H1 (cell line): ENCODE data around the gene ZFAND6. TPM values are rescaled to one million over a fixed set of nuclear protein-coding genes. Genes with fewer than 3 reads are reported as not detected.

Source experiments
- ATF2 ChIP-seq: IDR thresholded peaks from 2 replicates; pipeline ENCODE4 v1.6.1; 2012; ENCODE audit warnings: low read length, inconsistent platforms
- BCL11A ChIP-seq, 2 experiments: IDR thresholded peaks; one replicate each; pipeline ENCODE4 v1.6.1; 2011; ENCODE audit warnings: low read depth in 2 of 2, low read length in 2 of 2, mild to moderate bottlenecking in 2 of 2
- JUND ChIP-seq: IDR thresholded peaks from 2 replicates; pipeline ENCODE4 v1.6.1; 2011; ENCODE audit warnings: mild to moderate bottlenecking, improper control_type of control experiment, low read length
- KDM4A ChIP-seq: IDR thresholded peaks from one replicate; pipeline ENCODE4 v1.7.1; 2012; ENCODE audit warnings: low read depth, mild to moderate bottlenecking, moderate library complexity, low read length, inconsistent platforms; ENCODE audit not compliant: severe bottlenecking
- SP2 ChIP-seq: IDR thresholded peaks from 2 replicates; pipeline ENCODE4 v1.6.1; 2012; ENCODE audit warnings: mild to moderate bottlenecking, low read length, inconsistent platforms
- TAF1 ChIP-seq: IDR thresholded peaks from 2 replicates; pipeline ENCODE4 v1.6.1; 2011; ENCODE audit warnings: mild to moderate bottlenecking, low read depth, low read length
- polyA plus RNA-seq, 7 experiments: library from polyadenylated mRNA; depleted of rRNA in 3 of 7; stranded (reverse) in 5 of 7; unstranded in 2 of 7; fragments of >200 nt in 5 of 7; fragments of 200-250 nt in 2 of 7; gene quantifications; 1 replicate in 5 of 7; 2 replicates in 1 of 7; 4 replicates in 1 of 7; pipeline versions ENCODE4 v1.2.1 to v1.2.3, GENCODE V29; 2011 to 2013; ENCODE audit warnings: missing spikeins in 2 of 7, mixed read lengths in 2 of 7
- total RNA-seq: library from RNA; stranded (reverse); fragmentation: NEBNext Ultra II Directional; extraction: Animal tissue kit (Norgen Biotek cat#: 25700); gene quantifications from 2 replicates; pipeline ENCODE4 v1.2.1, GENCODE V29; 2021

Gene ZFAND6
- total and polyA plus RNA-seq, 2 of the 8 experiments (the other 6 are each of a cell fraction or from before 2014, with no cell fraction given) = 136 to 237 TPM

GRCh38 chr15:80072285-80072994, 13.0 kb downstream of the ZFAND6 start (continued):
- TF ChIP-seq JUND (no peak), TAF1 (no peak), SP2 (peak; percentile 53; the same call in 1 of the 2 replicates), ATF2 (no peak), BCL11A (IDR thresholded peaks at IDR 0.05; ENCODE audit: low read depth in 2 of 2, low read length in 2 of 2) (no peak), KDM4A (no peak)
- TF ChIP-seq, all 59 proteins: peak for 3
